Sigmoid colon (tissue), 7 donors: Measurements from ENCODE around the gene DPYSL5. TPM values are rescaled to one million over a fixed set of nuclear protein-coding genes. Genes with fewer than 3 reads are reported as not detected.

Experiments
- DNase-seq: peaks from one replicate; pipeline ENCODE4 v3.0.0-alpha.2; 2019
- H3K27ac ChIP-seq, 4 donors: fragments of 200-600 bp; sonication (generic); one replicate each; pipeline ENCODE4 v1.5.1; 2016 to 2019; ENCODE audit warnings: mild to moderate bottlenecking in 1 of 4
- H3K27me3 ChIP-seq, 3 donors: fragments of 200-600 bp; sonication (generic); one replicate each; pipeline ENCODE4 v1.5.1; 2019; ENCODE audit warnings: mild to moderate bottlenecking in 1 of 3
- H3K36me3 ChIP-seq, 4 donors: fragments of 200-600 bp; sonication (generic); one replicate each; pipeline ENCODE4 v1.5.1; 2016 to 2019
- H3K4me1 ChIP-seq, 4 donors: fragments of 200-600 bp; sonication (generic); one replicate each; pipeline ENCODE4 v1.5.1; 2017 to 2019
- H3K4me3 ChIP-seq, 4 donors: fragments of 200-600 bp; sonication (generic); one replicate each; pipeline ENCODE4 v1.5.1; 2017 to 2019; ENCODE audit warnings: mild to moderate bottlenecking in 2 of 4, moderate library complexity in 1 of 4
- H3K9me3 ChIP-seq, 4 donors: fragments of 200-600 bp in 3 of 4; sonication (generic) in 3 of 4; one replicate each; pipeline versions ENCODE4 v1.5.1 to v1.6.1; 2013 to 2019
- CTCF ChIP-seq, 4 experiments: fragments of 450-650 bp in 3 of 4; fragments of 200-600 bp in 1 of 4; IDR thresholded peaks; one replicate each; pipeline ENCODE4 v1.5.1; 2016 to 2019; ENCODE audit warnings: antibody characterized with exemption in 4 of 4, mild to moderate bottlenecking in 3 of 4, moderate library complexity in 2 of 4
- EP300 ChIP-seq, 4 donors: sonication (generic); formaldehyde crosslinking; IDR thresholded peaks; one replicate each; pipeline ENCODE4 v1.6.1; 2017; ENCODE audit warnings: antibody characterized with exemption in 4 of 4
- POLR2A ChIP-seq, 2 donors: fragments of 450-650 bp; IDR thresholded peaks; one replicate each; pipeline ENCODE4 v1.6.1; 2016; ENCODE audit warnings: antibody characterized with exemption in 2 of 2, mild to moderate bottlenecking in 2 of 2, moderate library complexity in 2 of 2
- POLR2AphosphoS5 ChIP-seq, 4 donors: sonication (generic); formaldehyde crosslinking; IDR thresholded peaks; one replicate each; pipeline ENCODE4 v1.6.1; 2017; ENCODE audit warnings: antibody characterized with exemption in 4 of 4
- WGBS, 2 donors: extraction: QIAGEN DNeasy Blood & Tissue Kit; methylation state at CpG; one replicate each; pipeline ENCODE4 v1.1.7; 2013; 5-methylcytosine and 5-hydroxymethylcytosine counted together
- intact Hi-C: fragments of 100-400 bp; cut with DNase I; formaldehyde crosslinking; loops from one replicate; pipeline ENCODE4 v1.15.1; 2023
- polyA plus RNA-seq, 3 donors: library from polyadenylated mRNA; stranded (reverse); fragments of 200-250 nt; gene quantifications; one replicate each; pipeline ENCODE4 v1.2.3, GENCODE V29; 2013
- total RNA-seq, 4 donors: library from RNA; depleted of rRNA; stranded (reverse); fragments of >200 nt; gene quantifications; one replicate each; pipeline ENCODE4 v1.1.0, GENCODE V29; 2016
- donor health status: healthy with polysubstance abuse.
- donor health status: Bipolar disorder and iron deficiency.
- donor health status: healthy.

The DPYSL5 gene
- total and polyA plus RNA-seq, 7 donors: 0.16 to 1.9 (median 0.74) TPM; not detected in 2

GRCh38 chr2:26894136-26894535 is 46.2 kb downstream of the DPYSL5 start:
- peaks cover 0 to 5% (median 2%) of the 10 kb centered on the region in 4 donors for H3K9me3 ChIP-seq
- no peaks in the 10 kb centered on the region for H3K36me3 ChIP-seq
- no peak for DNase-seq
- H3K27me3 ChIP-seq: no peaks in the 10 kb centered on the region
- intact Hi-C loops: no loop called here
- WGBS, 2 donors: 81 to 86% methylated on average over 2 of the region's 2 CpGs
- no peak for TF ChIP-seq POLR2A (IDR thresholded peaks at IDR 0.05)
- TF ChIP-seq CTCF (IDR thresholded peaks at IDR 0.05): no peak
- TF ChIP-seq POLR2AphosphoS5 (IDR thresholded peaks at IDR 0.05): no peak
- TF ChIP-seq EP300 (IDR thresholded peaks at IDR 0.05): no peak
- no peak overlapping the region for H3K27ac ChIP-seq
- H3K4me1 ChIP-seq: no peaks in the 10 kb centered on the region
- no peak overlapping the region for H3K4me3 ChIP-seq

GRCh38 chr2:26897807-26898479 is 50.0 kb downstream of the DPYSL5 start:
- intact Hi-C loops: no loop called here
- TF ChIP-seq POLR2A (IDR thresholded peaks at IDR 0.05) (no peak), CTCF (IDR thresholded peaks at IDR 0.05) (no peak), EP300 (IDR thresholded peaks at IDR 0.05) (no peak), POLR2AphosphoS5 (IDR thresholded peaks at IDR 0.05) (no peak)
- DNase-seq: no peak
- Histone ChIP-seq H3K9me3 (peaks cover 0 to 5% (median 2%) of the 10 kb centered on the region in 4 donors), H3K4me3 (no peak overlapping the region), H3K27me3 (no peaks in the 10 kb centered on the region), H3K4me1 (no peaks in the 10 kb centered on the region), H3K36me3 (no peaks in the 10 kb centered on the region), H3K27ac (no peak overlapping the region)
- 80 to 82% methylated on average over 3 of the region's 3 CpGs for WGBS, 2 donors

- no peak overlapping the region for H3K4me3 ChIP-seq
- no peaks in the 10 kb centered on the region for H3K36me3 ChIP-seq
- intact Hi-C loops: no loop called here
- H3K9me3 ChIP-seq: peaks cover 0 to 5% (median 2%) of the 10 kb centered on the region in 4 donors
- no peak overlapping the region for H3K27ac ChIP-seq
- WGBS, 2 donors: 59 to 90% methylated on average over 15 of the region's 15 CpGs
- no peaks in the 10 kb centered on the region for H3K27me3 ChIP-seq
- TF ChIP-seq POLR2AphosphoS5 (IDR thresholded peaks at IDR 0.05): no peak
- no peak for TF ChIP-seq EP300 (IDR thresholded peaks at IDR 0.05)
- TF ChIP-seq POLR2A (IDR thresholded peaks at IDR 0.05): no peak
- no peak for TF ChIP-seq CTCF (IDR thresholded peaks at IDR 0.05)
- H3K4me1 ChIP-seq: no peaks in the 10 kb centered on the region
- DNase-seq: no peak
Observed at GRCh38 chr2:26898480-26899078, 50.6 kb downstream of the DPYSL5 start.

- Histone ChIP-seq H3K4me3 (no peak overlapping the region), H3K36me3 (no peaks in the 10 kb centered on the region), H3K4me1 (no peaks in the 10 kb centered on the region), H3K27me3 (no peaks in the 10 kb centered on the region), H3K9me3 (peaks cover 0 to 4% (median under 1%) of the 10 kb centered on the region in 4 donors), H3K27ac (no peak overlapping the region)
- 87 to 93% methylated on average over 6 of the region's 6 CpGs for WGBS, 2 donors
- TF ChIP-seq POLR2A (IDR thresholded peaks at IDR 0.05): no peak
- TF ChIP-seq EP300 (IDR thresholded peaks at IDR 0.05): no peak
- TF ChIP-seq POLR2AphosphoS5 (IDR thresholded peaks at IDR 0.05): no peak
- TF ChIP-seq CTCF (IDR thresholded peaks at IDR 0.05): no peak
- DNase-seq: no peak
- intact Hi-C loops: no loop called here
Observed at GRCh38 chr2:26899500-26900164, 51.7 kb downstream of the DPYSL5 start.
